B cell (primary cell): ENCODE data around the gene FAM13C. TPM values are rescaled to one million over a fixed set of nuclear protein-coding genes. Genes with fewer than 3 reads are reported as not detected.

Experiments used
- ATAC-seq: fragments of 200-7000 bp; cut with Tn5 transposase; one replicate; pipeline ENCODE4 v1.10.0; 2021; ENCODE audit warnings: low read depth, mild to moderate bottlenecking, moderate number of reproducible peaks, moderate library complexity
- CTCF ChIA-PET: fragments of 350-600 bp; sonication (Branson Sonifier 250); formaldehyde crosslinking; loops from one replicate; lab custom pipeline; 2021; ENCODE audit warnings: antibody characterized with exemption, inconsistent platforms; lab: Charles Lee
- POLR2A ChIA-PET: fragments of 350-600 bp; sonication (Branson Sonifier 250); formaldehyde crosslinking; loops from one replicate; lab custom pipeline; 2021; ENCODE audit warnings: antibody characterized with exemption; lab: Charles Lee
- DNase-seq: peaks from one replicate; pipeline ENCODE4 v3.0.0; 2013
- H2AFZ ChIP-seq: 2 replicates; pipeline ENCODE4 v1.6.1; 2012; ENCODE audit warnings: mild to moderate bottlenecking, low read depth, low read length; ENCODE audit not compliant: insufficient read depth, poor library complexity, severe bottlenecking
- H3K27ac ChIP-seq, 2 donors: 1 replicate in 1 of 2; 2 replicates in 1 of 2; pipeline ENCODE4 v1.5.1; 2012 to 2013; ENCODE audit warnings: low read length in 2 of 2, mild to moderate bottlenecking in 2 of 2, moderate library complexity in 1 of 2
- H3K27me3 ChIP-seq, 4 experiments: fragments of 200-600 bp in 1 of 4; sonication (generic) in 1 of 4; replicated peaks in 1 of 4; 1 replicate in 2 of 4; 2 replicates in 2 of 4; pipeline versions ENCODE4 v1.6.1 to v1.7.0; 2013 to 2016; ENCODE audit warnings: low read length in 3 of 4, mild to moderate bottlenecking in 2 of 4, mixed read lengths in 1 of 4, moderate library complexity in 1 of 4; ENCODE audit not compliant: insufficient read depth in 4 of 4, control insufficient read depth in 3 of 4; ENCODE audit errors: control extremely low read depth in 1 of 4
- H3K36me3 ChIP-seq, 2 experiments: replicated peaks in 1 of 2; 1 replicate in 1 of 2; 2 replicates in 1 of 2; pipeline versions ENCODE4 v1.6.1 to v1.7.1; 2013; ENCODE audit warnings: low read length in 1 of 2; ENCODE audit not compliant: insufficient read depth in 2 of 2, control insufficient read depth in 1 of 2; ENCODE audit errors: control extremely low read depth in 1 of 2, extremely low read depth in 1 of 2
- H3K4me1 ChIP-seq, 2 donors: fragments of 200-600 bp in 1 of 2; sonication (generic) in 1 of 2; 1 replicate in 1 of 2; 2 replicates in 1 of 2; pipeline versions ENCODE4 v1.5.1 to v1.6.1; 2013 to 2017; ENCODE audit warnings: low read length in 2 of 2; ENCODE audit not compliant: control insufficient read depth in 2 of 2, insufficient read depth in 2 of 2
- H3K4me2 ChIP-seq: replicated peaks from 2 replicates; pipeline ENCODE3; 2012; ENCODE audit warnings: mild to moderate bottlenecking, low read depth, low read length; ENCODE audit not compliant: poor library complexity, severe bottlenecking
- H3K4me3 ChIP-seq, 5 experiments: fragments of 200-600 bp in 1 of 5; sonication (generic) in 1 of 5; 1 replicate in 3 of 5; 2 replicates in 2 of 5; pipeline versions ENCODE4 v1.5.1 to v1.7.0; 2011 to 2016; ENCODE audit warnings: low read length in 4 of 5, mild to moderate bottlenecking in 4 of 5, low read depth in 2 of 5, control low read depth in 1 of 5, moderate library complexity in 1 of 5; ENCODE audit not compliant: insufficient read depth in 1 of 5; ENCODE audit errors: control extremely low read depth in 1 of 5, extremely low read depth in 1 of 5
- H3K79me2 ChIP-seq: fragments of 200-600 bp; sonication (generic); one replicate; pipeline ENCODE4 v1.6.0; 2016; ENCODE audit warnings: low read length; ENCODE audit not compliant: control insufficient read depth, insufficient read depth
- H3K9ac ChIP-seq: fragments of 200-600 bp; sonication (generic); 2 replicates; pipeline ENCODE4 v1.6.1; 2017; ENCODE audit warnings: mild to moderate bottlenecking, low read length, moderate library complexity
- H3K9me3 ChIP-seq, 3 donors: one replicate each; pipeline versions ENCODE4 v1.6.1 to v1.7.1; 2013; ENCODE audit warnings: low read length in 2 of 3; ENCODE audit not compliant: control insufficient read depth in 2 of 3, insufficient read depth in 1 of 3; ENCODE audit errors: control extremely low read depth in 1 of 3
- H4K20me1 ChIP-seq: 2 replicates; pipeline ENCODE4 v1.6.0; 2012; ENCODE audit warnings: mild to moderate bottlenecking, low read length; ENCODE audit not compliant: insufficient read depth, control insufficient read depth, poor library complexity, severe bottlenecking
- H3K27ac Mint-ChIP-seq: one replicate; pipeline ENCODE4 v1.8.0; 2021; ENCODE audit warnings: mixed read lengths
- H3K27me3 Mint-ChIP-seq: one replicate; pipeline ENCODE4 v1.8.0; 2021; ENCODE audit warnings: mixed read lengths
- H3K4me1 Mint-ChIP-seq: one replicate; pipeline ENCODE4 v1.8.0; 2021; ENCODE audit warnings: mixed read lengths
- H3K4me3 Mint-ChIP-seq: one replicate; pipeline ENCODE4 v1.8.0; 2021; ENCODE audit warnings: mixed read lengths
- H3K9me3 Mint-ChIP-seq: one replicate; pipeline ENCODE4 v1.8.0; 2022; ENCODE audit warnings: mixed read lengths; ENCODE audit not compliant: insufficient read depth
- EZH2 ChIP-seq: IDR thresholded peaks from 2 replicates; pipeline ENCODE4 v1.6.1; 2012; ENCODE audit warnings: borderline replicate concordance, low read depth, mild to moderate bottlenecking, moderate library complexity, low read length; ENCODE audit not compliant: insufficient read depth, poor library complexity, severe bottlenecking
- WGBS: methylation state at CpG from one replicate; pipeline ENCODE4 v1.1.5; 2013; ENCODE audit warnings: missing lambda C conversion rate; ENCODE audit not compliant: insufficient coverage; 5-methylcytosine and 5-hydroxymethylcytosine counted together
- intact Hi-C: fragments of 100-400 bp; cut with micrococcal nuclease; formaldehyde crosslinking; loops from one replicate; pipeline ENCODE4 v1.10.0; 2022
- polyA plus RNA-seq: library from polyadenylated mRNA; depleted of rRNA; stranded (reverse); fragments of >200 nt; gene quantifications from 2 replicates; pipeline ENCODE4 v1.2.3, GENCODE V29; 2012
- total RNA-seq, 2 donors: library from RNA; stranded (reverse); fragments of 120-200 nt in 1 of 2; gene quantifications; 1 replicate in 1 of 2; 2 replicates in 1 of 2; pipeline versions ENCODE4 v1.2.3 to v1.2.4, GENCODE V29; 2013 to 2022
- TF ChIP-seq, protein P1 (sequence below): fragments of 200-600 bp; IDR thresholded peaks from one replicate; pipeline ENCODE4 v1.8.0; 2022; ENCODE audit warnings: antibody characterized with exemption, mild to moderate bottlenecking

The FAM13C gene
- total and polyA plus RNA-seq, 2 donors (not counting 1 experiment from before 2014, with no cell fraction given), result not detected

- DNase-seq, result no peak
- POLR2A ChIA-PET, result no interaction called here
- Mint-ChIP-seq H3K9me3 (no peaks in the 10 kb centered on the region), H3K27ac (no peak overlapping the region), H3K27me3 (peaks cover 3% of the 10 kb centered on the region), H3K4me1 (no peaks in the 10 kb centered on the region), H3K4me3 (no peak overlapping the region)
- Histone ChIP-seq H3K27me3 (no peaks in the 10 kb centered on the region), H3K9me3 (no peaks in the 10 kb centered on the region), H3K79me2 (no peaks in the 10 kb centered on the region), H2AFZ (no peak overlapping the region), H3K4me3 (no peak overlapping the region), H4K20me1 (no peaks in the 10 kb centered on the region), H3K9ac (no peak overlapping the region), H3K36me3 (no peaks in the 10 kb centered on the region), H3K4me1 (no peaks in the 10 kb centered on the region), H3K4me2 (no peak overlapping the region), H3K27ac (no peak overlapping the region)
- CTCF ChIA-PET, result no interaction called here
- intact Hi-C loops, result no loop called here
- TF ChIP-seq EZH2, result no peak
- TF ChIP-seq, protein P1, sequence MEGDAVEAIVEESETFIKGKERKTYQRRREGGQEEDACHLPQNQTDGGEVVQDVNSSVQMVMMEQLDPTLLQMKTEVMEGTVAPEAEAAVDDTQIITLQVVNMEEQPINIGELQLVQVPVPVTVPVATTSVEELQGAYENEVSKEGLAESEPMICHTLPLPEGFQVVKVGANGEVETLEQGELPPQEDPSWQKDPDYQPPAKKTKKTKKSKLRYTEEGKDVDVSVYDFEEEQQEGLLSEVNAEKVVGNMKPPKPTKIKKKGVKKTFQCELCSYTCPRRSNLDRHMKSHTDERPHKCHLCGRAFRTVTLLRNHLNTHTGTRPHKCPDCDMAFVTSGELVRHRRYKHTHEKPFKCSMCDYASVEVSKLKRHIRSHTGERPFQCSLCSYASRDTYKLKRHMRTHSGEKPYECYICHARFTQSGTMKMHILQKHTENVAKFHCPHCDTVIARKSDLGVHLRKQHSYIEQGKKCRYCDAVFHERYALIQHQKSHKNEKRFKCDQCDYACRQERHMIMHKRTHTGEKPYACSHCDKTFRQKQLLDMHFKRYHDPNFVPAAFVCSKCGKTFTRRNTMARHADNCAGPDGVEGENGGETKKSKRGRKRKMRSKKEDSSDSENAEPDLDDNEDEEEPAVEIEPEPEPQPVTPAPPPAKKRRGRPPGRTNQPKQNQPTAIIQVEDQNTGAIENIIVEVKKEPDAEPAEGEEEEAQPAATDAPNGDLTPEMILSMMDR, result no peak
- no peak for ATAC-seq
- WGBS, result 89% methylated on average over 1 of the region's 3 CpGs
Observed at GRCh38 chr10:59373071-59373470, 10.7 kb upstream of the FAM13C start.

DNA sequence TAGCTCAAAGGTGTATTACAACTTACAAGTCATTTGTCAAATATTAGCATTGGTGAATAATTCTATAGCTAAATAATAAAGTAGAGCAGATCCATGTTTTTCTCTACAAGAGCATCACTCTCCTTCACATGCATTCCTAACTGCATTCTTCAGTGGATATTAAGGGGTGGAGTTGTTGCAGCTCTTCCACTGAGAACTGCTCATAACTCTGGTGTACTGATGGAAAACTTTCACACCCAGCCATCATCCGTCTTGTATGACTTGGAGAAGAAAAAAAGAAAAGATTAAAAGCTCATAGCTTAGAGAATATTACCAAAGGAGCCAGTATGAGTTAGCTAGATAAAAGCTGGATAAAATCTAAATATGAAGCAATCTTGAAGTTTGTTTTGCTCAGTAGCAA, 10.2 kb upstream of the FAM13C start:
- Histone ChIP-seq H3K9ac (no peak overlapping the region), H3K36me3 (no peaks in the 10 kb centered on the region), H2AFZ (no peak overlapping the region), H3K4me2 (no peak overlapping the region), H3K27me3 (no peaks in the 10 kb centered on the region), H3K27ac (no peak overlapping the region), H3K4me3 (no peak overlapping the region), H4K20me1 (no peaks in the 10 kb centered on the region), H3K79me2 (no peaks in the 10 kb centered on the region), H3K9me3 (no peaks in the 10 kb centered on the region), H3K4me1 (no peaks in the 10 kb centered on the region)
- CTCF ChIA-PET, result no interaction called here
- TF ChIP-seq, protein P1, result no peak
- no peak for TF ChIP-seq EZH2
- H3K9me3 Mint-ChIP-seq, result no peaks in the 10 kb centered on the region
- no CpG with 5 or more reads among the region's 1 CpG for WGBS
- ATAC-seq (no peak), DNase-seq (no peak)
- H3K27me3 Mint-ChIP-seq, result peaks cover 3% of the 10 kb centered on the region
- H3K4me3 Mint-ChIP-seq, result no peak overlapping the region
- intact Hi-C loops, result no loop called here
- POLR2A ChIA-PET, result no interaction called here
- no peak overlapping the region for H3K27ac Mint-ChIP-seq
- H3K4me1 Mint-ChIP-seq, result no peaks in the 10 kb centered on the region
